ES-I3 (cell line): ENCODE data around the gene ATXN7L1.
"Not testable (repeated sequence)": the region's sequence is repeated elsewhere in the genome, so short reads cannot be mapped to it uniquely, and the experiment has no call there.

Source experiments
- H3K36me3 ChIP-seq: 2 replicates; pipeline ENCODE4 v1.6.1; 2013; ENCODE audit warnings: mild to moderate bottlenecking, low read length, control low read depth, moderate library complexity; ENCODE audit not compliant: insufficient read depth
- H3K4me1 ChIP-seq: 2 replicates; pipeline ENCODE4 v1.6.1; 2013; ENCODE audit warnings: mild to moderate bottlenecking, control low read depth, low read length; ENCODE audit not compliant: insufficient read depth
- H3K9ac ChIP-seq: 2 replicates; pipeline ENCODE4 v1.6.1; 2013; ENCODE audit warnings: low read depth, mild to moderate bottlenecking, low read length, moderate library complexity
- H3K9me3 ChIP-seq: 2 replicates; pipeline ENCODE4 v1.6.1; 2013; ENCODE audit warnings: mild to moderate bottlenecking, low read length, moderate library complexity; ENCODE audit not compliant: control insufficient read depth, insufficient read depth

The ATXN7L1 gene

DNA sequence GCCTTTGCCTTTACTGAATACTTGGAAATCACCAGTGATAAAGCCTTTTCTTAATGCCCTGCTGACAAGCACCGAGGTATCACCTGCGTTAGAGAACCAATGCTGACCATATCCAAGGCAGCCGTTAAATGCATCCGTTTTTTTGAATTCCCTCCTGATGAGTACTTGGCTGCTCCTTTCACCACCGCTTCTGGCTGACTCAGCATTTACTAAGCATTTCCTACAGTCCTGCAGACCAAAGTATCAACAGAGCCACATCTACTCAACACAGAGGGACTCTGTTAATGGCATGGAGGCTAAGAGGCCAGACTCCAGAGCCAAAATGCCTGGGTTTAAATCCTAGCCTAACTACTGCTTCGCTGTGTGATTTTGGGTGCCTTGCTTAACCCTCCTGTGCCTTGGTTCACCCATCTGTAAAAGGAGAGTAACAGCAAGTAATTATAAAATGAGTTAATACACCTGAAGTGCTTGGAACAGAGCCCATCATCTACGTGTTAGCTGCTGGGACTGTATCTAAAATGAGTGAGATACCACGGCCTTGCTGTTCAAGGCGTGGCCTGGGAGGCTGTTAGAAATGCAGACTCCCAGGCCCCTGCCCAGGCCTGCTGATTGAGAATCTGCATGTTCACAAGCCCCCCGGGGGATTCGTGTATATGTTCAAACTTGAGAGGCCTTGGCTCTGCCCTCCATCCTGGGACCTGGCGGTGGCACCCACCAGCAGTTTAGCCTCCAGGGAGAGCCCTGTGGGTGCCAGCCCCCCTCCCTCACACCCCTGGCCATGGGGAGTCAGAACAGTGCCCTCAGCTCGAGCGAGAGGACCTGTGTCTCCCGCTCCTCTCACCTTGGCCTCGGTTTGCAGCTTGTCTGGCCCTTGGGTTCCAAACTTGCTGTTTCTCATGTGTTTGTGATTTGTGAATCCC, 264.3 kb downstream of the ATXN7L1 start:
- Histone ChIP-seq H3K9me3 (no peaks in the 10 kb centered on the region), H3K36me3 (peaks cover 2% of the 10 kb centered on the region; the same call in 1 of the 2 replicates)

DNA sequence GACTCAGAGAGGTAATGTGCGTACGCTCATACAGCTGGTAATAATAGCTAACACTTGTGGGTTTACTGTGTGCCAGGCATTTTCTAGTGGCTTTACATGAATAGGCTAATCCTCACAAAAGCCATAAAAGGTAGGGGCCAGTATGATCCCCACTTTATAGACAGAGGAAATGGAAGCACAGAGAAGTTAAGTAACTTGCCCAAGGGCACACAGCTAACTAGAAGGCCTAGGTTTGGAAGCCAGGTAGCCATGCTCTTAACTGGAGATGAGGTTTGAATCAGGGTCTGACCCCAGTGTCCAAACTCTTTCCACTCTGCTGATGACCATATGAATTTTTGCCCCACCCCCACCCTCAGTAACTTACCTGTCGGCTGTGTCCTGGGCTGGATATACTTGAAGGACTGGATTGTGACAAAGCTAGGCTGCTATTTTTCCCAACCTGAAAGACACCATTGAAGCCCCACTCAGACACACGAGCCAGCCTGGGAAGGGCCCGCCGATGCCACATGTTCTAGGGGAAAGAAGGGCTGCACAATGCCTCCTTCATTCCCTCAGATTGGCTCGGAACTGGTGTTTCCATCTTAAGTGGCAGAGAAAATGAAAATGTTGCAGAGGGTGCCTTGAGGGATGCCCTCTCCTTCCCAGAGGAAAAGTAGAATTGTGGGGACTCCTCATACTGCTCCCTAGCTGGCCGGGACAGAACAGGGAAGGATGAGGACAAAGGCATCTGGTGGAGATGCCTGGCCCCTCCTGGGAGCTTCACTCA, 266.1 kb downstream of the ATXN7L1 start:
- no peaks in the 10 kb centered on the region; the same call in 1 of the 2 replicates for H3K36me3 ChIP-seq

More for the DNA sequence above, 264.3 kb downstream of the ATXN7L1 start:
- H3K4me1 ChIP-seq, result no peaks in the 10 kb centered on the region
- no peak overlapping the region for H3K9ac ChIP-seq

DNA sequence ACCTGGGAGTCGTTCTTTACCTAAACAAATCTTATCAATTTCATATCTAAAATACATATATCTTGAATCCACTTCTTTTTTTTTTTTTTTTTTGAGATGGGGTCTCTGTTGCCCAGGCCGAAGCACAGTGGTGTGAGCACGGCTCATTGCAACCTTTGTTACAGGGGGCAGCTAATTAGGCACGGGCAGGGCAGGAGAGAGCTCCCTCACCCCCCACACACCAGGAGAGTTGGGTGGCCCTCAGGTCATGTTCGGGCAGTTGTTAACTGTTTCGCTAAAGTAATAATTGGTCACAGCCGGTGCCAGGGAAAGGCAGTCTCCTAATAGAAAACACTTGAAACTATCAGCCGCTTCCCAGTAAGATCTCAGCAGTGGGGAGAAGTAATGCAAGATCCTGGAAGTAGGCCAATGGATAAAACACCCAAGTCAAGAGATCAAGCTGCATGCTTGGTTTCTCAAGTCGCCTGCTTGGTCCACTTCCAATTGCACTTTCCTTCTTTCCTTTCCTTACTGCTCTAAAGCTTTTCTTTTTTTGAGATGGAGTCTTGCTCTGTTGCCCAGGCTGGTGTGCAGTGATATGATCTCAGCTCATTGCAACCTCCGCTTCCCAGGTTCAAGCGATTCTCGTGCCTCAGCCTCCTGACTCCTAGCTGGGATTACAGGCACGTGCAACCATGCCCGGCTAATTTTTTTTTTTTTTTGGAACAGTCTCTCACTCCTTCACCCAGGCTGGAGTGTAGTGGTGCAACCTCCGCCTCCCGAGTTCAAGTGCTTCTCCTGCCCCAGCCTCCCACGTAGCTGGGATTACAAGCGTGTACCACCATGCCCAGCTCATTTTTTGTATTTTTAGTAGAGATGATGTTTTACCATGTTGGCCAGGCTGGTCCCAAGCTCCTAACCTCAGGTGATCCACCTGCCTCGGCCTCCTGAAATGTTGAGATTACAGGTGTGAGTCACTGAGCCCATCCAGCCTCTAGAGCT, 273.8 kb downstream of the ATXN7L1 start:
- Histone ChIP-seq H3K9me3 (no peaks in the 10 kb centered on the region), H3K9ac (no peak overlapping the region), H3K36me3 (no peaks in the 10 kb centered on the region)

More for the DNA sequence above, 266.1 kb downstream of the ATXN7L1 start:
- Histone ChIP-seq H3K9me3 (no peaks in the 10 kb centered on the region), H3K4me1 (no peaks in the 10 kb centered on the region), H3K9ac (no peak overlapping the region)

DNA sequence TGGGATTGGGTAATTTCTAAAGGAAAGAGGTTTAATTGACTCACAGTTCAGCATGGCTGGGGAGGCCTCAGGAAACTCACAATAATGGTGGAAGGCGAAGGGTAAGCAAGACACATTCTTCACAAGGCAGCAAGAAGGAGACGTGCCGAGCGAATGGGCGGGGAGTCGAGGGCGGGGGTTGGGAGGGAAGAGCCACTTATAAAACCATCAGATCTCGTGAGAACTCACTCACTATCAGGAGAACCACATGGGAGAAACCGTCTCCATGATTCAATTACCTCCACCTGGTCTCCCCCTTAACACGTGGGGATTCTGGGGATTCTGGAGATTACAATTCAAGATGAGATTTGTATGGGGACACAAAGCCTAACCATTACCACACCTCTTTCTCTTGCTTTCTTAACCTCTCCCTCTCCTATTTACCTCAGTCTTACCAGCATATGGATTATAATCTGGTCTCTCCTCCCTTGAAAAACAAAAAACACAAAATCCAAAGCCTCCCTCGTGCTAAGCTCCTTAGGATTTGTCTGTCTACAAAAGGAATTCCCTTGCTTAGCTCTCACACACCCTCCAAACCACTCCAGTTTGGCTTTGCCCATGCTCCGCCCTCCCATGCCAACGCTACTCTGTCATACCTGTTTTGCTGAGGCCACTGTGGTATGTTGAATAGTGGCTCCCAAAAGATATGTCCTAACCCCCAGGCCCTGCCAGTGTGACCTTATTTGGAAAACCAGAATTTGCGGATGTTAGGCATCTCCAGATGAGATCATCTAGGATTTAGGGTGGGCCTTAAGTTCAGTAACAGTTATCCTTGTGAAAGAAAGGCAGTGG, 275.5 kb downstream of the ATXN7L1 start:
- Histone ChIP-seq H3K9ac (no peak overlapping the region; the same call in 1 of the 2 replicates), H3K4me1 (peaks cover 12% of the 10 kb centered on the region), H3K9me3 (no peaks in the 10 kb centered on the region), H3K36me3 (no peaks in the 10 kb centered on the region)

More for the DNA sequence above, 273.8 kb downstream of the ATXN7L1 start:
- peaks cover 7% of the 10 kb centered on the region for H3K4me1 ChIP-seq

DNA sequence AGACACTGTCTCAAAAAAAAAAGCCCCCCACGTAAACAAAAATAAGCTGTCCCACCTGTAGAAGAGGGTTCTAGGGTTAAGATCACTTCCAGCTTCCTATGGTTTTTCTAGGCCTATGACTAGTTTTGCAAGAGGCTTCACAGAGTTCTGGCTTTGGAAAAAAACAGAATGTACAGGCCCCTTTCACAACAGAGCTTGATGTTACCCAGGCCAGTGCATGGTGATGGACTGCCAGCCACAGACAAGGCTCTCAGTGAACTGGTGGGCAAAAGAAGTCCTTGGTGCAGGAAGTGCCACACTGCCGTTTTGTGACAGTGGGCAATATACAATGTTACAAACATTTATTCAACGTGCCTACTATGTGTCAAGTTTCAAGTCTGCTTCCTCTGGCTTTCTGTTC, 276.8 kb downstream of the ATXN7L1 start:
- no peak overlapping the region for H3K9ac ChIP-seq
- no peaks in the 10 kb centered on the region for H3K36me3 ChIP-seq
- peaks cover 12% of the 10 kb centered on the region for H3K4me1 ChIP-seq
- H3K9me3 ChIP-seq, result no peaks in the 10 kb centered on the region

DNA sequence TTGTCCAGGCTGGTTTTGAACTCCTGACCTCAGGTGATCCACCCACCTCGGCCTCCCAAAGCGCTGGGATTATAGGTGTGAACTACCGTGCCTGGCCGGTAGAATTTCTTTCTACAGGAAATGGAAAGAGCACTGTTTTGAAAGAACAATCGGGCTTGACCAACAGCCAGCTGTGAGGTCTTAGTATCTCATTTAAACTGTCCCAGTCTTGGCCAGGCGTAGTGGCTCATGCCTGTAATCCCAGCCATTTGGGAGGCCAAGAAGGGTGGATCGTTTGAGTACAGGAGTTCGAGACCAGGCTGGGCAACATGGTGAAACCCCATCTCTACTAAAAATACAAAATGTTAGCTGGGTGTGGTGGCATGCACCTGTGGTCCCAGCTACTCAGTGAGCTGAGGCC, 277.3 kb downstream of the ATXN7L1 start:
- peaks cover 12% of the 10 kb centered on the region for H3K4me1 ChIP-seq
- not testable (repeated sequence) for H3K9ac ChIP-seq

DNA sequence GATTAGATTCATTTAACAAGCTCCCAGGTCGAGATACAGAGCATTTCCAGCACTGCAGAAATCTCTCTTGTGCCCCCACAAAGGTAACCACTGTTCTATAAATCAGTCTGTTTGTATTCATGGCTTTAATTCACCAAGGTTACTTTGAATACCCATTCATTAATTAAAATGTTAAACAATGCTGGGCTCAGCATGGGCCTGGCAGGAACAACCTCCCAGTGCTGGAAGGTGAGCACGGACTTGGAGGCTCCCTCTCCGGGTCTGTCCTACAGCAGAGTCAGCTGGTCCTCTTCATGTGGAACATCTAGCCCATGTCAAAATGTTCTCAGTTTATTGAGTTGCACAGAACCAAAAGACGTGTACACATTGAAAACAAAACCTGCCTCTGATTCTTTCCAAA, 279.5 kb downstream of the ATXN7L1 start:
- no peaks in the 10 kb centered on the region for H3K36me3 ChIP-seq

More for the DNA sequence above, 277.3 kb downstream of the ATXN7L1 start:
- H3K9me3 ChIP-seq, H3K36me3 ChIP-seq: not testable (repeated sequence)

DNA sequence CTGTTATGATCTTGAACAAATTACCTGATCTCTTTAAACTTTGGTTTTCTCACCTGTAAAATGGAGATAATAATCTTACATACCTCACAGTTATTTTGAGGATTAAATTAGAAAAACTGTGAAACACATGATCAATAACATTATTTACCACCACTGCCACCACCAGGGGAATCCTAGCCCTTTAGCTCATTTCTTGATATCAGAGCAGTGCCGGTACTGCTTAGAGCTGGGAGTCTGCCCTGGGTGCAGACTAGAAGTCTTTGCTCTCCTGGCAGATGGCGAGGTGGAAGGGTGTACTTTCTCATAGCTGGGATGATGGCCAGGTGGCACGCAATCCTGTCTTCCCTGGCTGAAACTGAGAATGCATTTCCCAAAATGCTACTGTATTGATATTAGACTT, 282.4 kb downstream of the ATXN7L1 start:
- Histone ChIP-seq H3K9ac (no peak overlapping the region), H3K36me3 (no peaks in the 10 kb centered on the region), H3K9me3 (no peaks in the 10 kb centered on the region), H3K4me1 (peaks cover 5% of the 10 kb centered on the region; the same call in 1 of the 2 replicates)

More for the DNA sequence above, 279.5 kb downstream of the ATXN7L1 start:
- peaks cover 12% of the 10 kb centered on the region for H3K4me1 ChIP-seq
- H3K9me3 ChIP-seq, result no peaks in the 10 kb centered on the region
- H3K9ac ChIP-seq, result no peak overlapping the region

DNA sequence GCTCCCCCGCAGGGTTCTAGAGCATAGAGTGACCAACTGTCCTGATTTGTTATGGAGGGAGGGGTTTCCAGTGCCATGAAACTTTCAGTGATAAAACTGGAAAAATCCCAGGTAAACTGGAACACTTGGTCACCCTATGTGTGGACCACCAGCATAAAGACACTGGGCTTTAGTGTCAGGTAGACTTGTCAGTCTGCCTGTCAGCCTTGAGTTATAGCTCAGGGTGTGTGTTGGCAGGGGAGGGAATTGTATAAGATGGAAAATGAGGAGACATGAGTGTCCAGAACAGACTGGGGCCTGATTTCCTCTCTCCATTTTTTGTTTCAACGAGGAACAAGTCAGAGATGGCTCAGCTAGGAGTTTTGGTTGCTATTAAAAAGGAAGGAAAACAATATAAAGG, 284.9 kb downstream of the ATXN7L1 start:
- H3K9ac ChIP-seq, result no peak overlapping the region
- no peaks in the 10 kb centered on the region for H3K36me3 ChIP-seq
- H3K4me1 ChIP-seq, result peaks cover 2% of the 10 kb centered on the region; the same call in 1 of the 2 replicates
- H3K9me3 ChIP-seq, result no peaks in the 10 kb centered on the region

DNA sequence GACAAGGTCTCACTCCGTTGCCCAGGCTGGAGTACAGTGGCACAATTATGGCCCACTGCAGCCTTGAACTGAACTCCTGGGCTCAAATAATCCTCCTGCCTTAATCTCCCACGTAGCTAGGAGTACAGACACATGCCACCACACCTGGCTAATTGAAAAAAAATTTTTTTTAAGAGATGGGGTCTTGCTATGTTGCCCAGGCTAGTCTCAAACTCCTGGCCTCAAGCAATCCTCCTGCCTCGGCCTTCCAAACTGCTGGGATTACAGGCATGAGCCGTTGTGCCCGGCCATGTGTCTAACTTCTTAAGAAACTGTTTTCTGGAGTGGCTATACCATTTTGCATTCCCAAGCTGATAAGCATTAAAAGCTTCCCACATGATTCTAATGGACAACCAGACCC, 285.6 kb downstream of the ATXN7L1 start:
- no peaks in the 10 kb centered on the region for H3K4me1 ChIP-seq
- H3K9me3 ChIP-seq, result no peaks in the 10 kb centered on the region
- H3K36me3 ChIP-seq, result no peaks in the 10 kb centered on the region
- no peak overlapping the region for H3K9ac ChIP-seq

DNA sequence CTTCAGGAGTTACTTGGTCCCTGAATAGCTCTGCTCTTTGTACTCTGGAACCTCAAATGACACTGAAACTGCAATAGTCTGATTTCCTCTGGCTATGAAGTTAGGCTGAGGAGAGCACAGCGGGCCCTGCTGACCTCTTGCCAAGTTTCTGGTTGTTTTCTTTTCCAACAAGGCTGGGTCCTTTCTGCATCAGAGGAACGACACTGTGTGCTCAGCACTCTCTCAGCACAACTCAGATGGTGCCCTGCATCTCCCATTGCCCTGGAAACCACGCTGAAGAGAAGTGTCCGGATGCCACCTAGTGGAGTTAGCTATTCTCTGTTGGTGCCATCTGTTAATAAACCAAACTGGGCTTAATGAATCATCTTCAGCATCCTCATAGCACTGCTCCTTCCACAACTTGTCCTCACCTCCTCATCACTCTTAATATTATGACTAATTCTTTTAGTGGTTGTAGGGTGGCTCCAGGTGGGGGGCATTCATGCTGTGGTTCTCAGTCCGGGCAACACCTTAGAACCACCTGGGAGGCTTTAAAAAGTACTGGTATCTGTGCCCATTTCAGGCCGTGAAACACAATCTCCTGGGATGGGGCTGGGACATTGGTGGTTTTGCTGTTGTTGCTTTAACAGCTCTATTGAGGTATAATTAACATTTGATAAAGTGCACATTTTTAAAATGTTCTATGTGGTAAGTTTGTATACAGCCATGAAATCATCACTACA, 286.9 kb downstream of the ATXN7L1 start:
- no peaks in the 10 kb centered on the region for H3K9me3 ChIP-seq
- H3K4me1 ChIP-seq, result no peaks in the 10 kb centered on the region
- H3K9ac ChIP-seq, result no peak overlapping the region
- no peaks in the 10 kb centered on the region for H3K36me3 ChIP-seq

DNA sequence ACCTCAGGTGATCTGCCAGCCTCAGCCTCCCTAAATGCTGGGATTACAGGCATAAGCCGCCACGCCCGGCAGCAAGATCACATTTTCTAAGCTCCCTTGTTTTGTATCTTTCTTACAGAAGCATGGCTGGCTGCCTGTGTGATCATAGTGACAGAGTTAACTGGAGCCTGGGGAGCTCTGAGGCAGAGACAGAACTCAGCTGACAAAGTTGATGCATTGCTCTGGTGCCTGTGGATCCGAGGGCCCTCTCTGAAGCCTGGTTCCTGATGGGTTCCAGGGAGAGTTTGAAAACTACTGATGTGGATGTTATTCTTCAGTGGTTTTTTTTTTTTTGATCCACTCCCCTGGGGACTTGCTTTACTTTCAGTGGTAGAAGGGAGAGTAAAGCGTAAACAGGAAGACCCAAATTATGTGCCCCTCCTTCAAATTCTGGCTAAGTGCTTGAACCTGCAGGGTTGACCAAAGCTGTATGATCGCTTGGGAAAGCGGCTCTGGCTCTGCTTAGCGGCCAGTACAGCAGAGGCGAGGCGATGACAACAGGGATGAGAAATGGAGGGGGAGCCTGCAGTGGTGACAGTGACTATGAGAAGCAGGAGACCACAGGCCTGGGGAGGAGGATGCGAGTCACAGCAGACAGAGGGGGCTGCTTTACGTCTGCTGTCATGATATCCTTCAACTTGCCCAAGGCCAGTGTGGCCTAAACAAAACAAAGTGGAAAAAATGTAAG, 288.3 kb downstream of the ATXN7L1 start:
- H3K36me3 ChIP-seq, result no peaks in the 10 kb centered on the region
- H3K9ac ChIP-seq, result no peak overlapping the region
- peaks cover 3% of the 10 kb centered on the region; the same call in 1 of the 2 replicates for H3K9me3 ChIP-seq
- H3K4me1 ChIP-seq, result no peaks in the 10 kb centered on the region
